H1 (cell line): ENCODE data around the gene FRMPD1. TPM values are rescaled to one million over a fixed set of nuclear protein-coding genes. Genes with fewer than 3 reads are reported as not detected.

Experiments used
- CTCF ChIA-PET: fragments of 300-600 bp; sonication (Branson Sonifier 250); formaldehyde crosslinking; loops from one replicate; lab custom pipeline; 2021; ENCODE audit not compliant: partially characterized antibody; lab: Charles Lee
- POLR2A ChIA-PET: fragments of 300-600 bp; sonication (Branson Sonifier 250); formaldehyde crosslinking; loops from one replicate; lab custom pipeline; 2021; ENCODE audit warnings: inconsistent platforms; ENCODE audit not compliant: partially characterized antibody; lab: Charles Lee
- DNase-seq, 2 experiments: peaks; one replicate each; pipeline versions ENCODE4 v3.0.0 to v3.0.0-alpha.2; 2010 to 2022; ENCODE audit warnings: low spot score in 2 of 2, low read depth in 1 of 2, mixed read lengths in 1 of 2
- FAIRE-seq: peaks from 2 replicates; lab custom pipeline; 2011; peaks lifted over from hg19 to GRCh38; lab: Jason Lieb, UNC
- H2AFZ ChIP-seq: 2 replicates; pipeline ENCODE4 v1.8.1; 2012; ENCODE audit warnings: low read length, inconsistent platforms
- H2AK5ac ChIP-seq: 2 replicates; pipeline ENCODE4 v1.6.1; 2013; ENCODE audit warnings: low read depth, low read length
- H2BK120ac ChIP-seq: replicated peaks from 2 replicates; pipeline ENCODE3; 2013; ENCODE audit warnings: low read depth, low read length, inconsistent platforms
- H2BK12ac ChIP-seq: 2 replicates; pipeline ENCODE4 v1.6.1; 2013; ENCODE audit warnings: low read depth, low read length
- H2BK15ac ChIP-seq: 2 replicates; pipeline ENCODE4 v1.6.1; 2013; ENCODE audit warnings: low read length
- H2BK20ac ChIP-seq: 2 replicates; pipeline ENCODE4 v1.6.1; 2013; ENCODE audit warnings: low read length
- H2BK5ac ChIP-seq: 2 replicates; pipeline ENCODE4 v1.6.1; 2013; ENCODE audit warnings: low read depth, low read length
- H3K14ac ChIP-seq: 2 replicates; pipeline ENCODE4 v1.6.1; 2013; ENCODE audit warnings: inconsistent platforms; ENCODE audit not compliant: insufficient read length
- H3K18ac ChIP-seq: 2 replicates; pipeline ENCODE4 v1.6.1; 2013; ENCODE audit warnings: low read length; ENCODE audit errors: extremely low read depth
- H3K23ac ChIP-seq: 2 replicates; pipeline ENCODE4 v1.6.1; 2013; ENCODE audit warnings: inconsistent platforms; ENCODE audit not compliant: insufficient read length
- H3K23me2 ChIP-seq: 2 replicates; pipeline ENCODE4 v1.6.1; 2013; ENCODE audit warnings: low read depth, low read length
- H3K27ac ChIP-seq: 2 replicates; pipeline ENCODE4 v1.6.1; 2011; ENCODE audit warnings: low read depth, low read length, inconsistent platforms
- H3K27me3 ChIP-seq, 4 experiments: replicated peaks in 1 of 4; 1 replicate in 1 of 4; 2 replicates in 3 of 4; pipeline versions ENCODE4 v1.6.1 to v1.8.1; 2011 to 2013; ENCODE audit warnings: low read length in 3 of 4, mild to moderate bottlenecking in 3 of 4, inconsistent platforms in 2 of 4, mixed read lengths in 2 of 4, moderate library complexity in 1 of 4; ENCODE audit not compliant: control insufficient read depth in 3 of 4, insufficient read depth in 3 of 4; ENCODE audit errors: extremely low read depth in 1 of 4
- H3K36me3 ChIP-seq, 4 experiments: 2 replicates each; pipeline versions ENCODE4 v1.6.1 to v1.8.1; 2011 to 2013; ENCODE audit warnings: mild to moderate bottlenecking in 4 of 4, low read length in 3 of 4, moderate library complexity in 2 of 4, control low read depth in 1 of 4, inconsistent platforms in 1 of 4; ENCODE audit not compliant: insufficient read depth in 4 of 4, control insufficient read depth in 2 of 4
- H3K4ac ChIP-seq: replicated peaks from 2 replicates; pipeline ENCODE3; 2013; ENCODE audit warnings: low read length, low read depth, mixed read lengths, inconsistent platforms; ENCODE audit not compliant: insufficient read length
- H3K4me1 ChIP-seq, 4 experiments: replicated peaks in 1 of 4; 1 replicate in 1 of 4; 2 replicates in 3 of 4; pipeline versions ENCODE4 v1.6.1 to v1.8.1; 2011 to 2013; ENCODE audit warnings: low read length in 3 of 4, inconsistent platforms in 2 of 4, mixed read lengths in 1 of 4; ENCODE audit not compliant: insufficient read depth in 4 of 4, control insufficient read depth in 3 of 4
- H3K4me2 ChIP-seq, 2 experiments: 2 replicates each; pipeline versions ENCODE4 v1.6.1 to v1.8.1; 2011 to 2013; ENCODE audit warnings: low read depth in 2 of 2, low read length in 2 of 2, control low read depth in 1 of 2, inconsistent platforms in 1 of 2, mild to moderate bottlenecking in 1 of 2; ENCODE audit not compliant: insufficient read depth in 1 of 2
- H3K4me3 ChIP-seq, 4 experiments: fragments of 200-600, 300-600 bp in 1 of 4; sonication (generic), shearing (Covaris generic), sonication (Bioruptor Twin) in 1 of 4; 2 replicates each; pipeline versions ENCODE4 v1.5.1 to v1.8.1; 2011 to 2016; ENCODE audit warnings: low read length in 4 of 4, low read depth in 3 of 4, control low read depth in 2 of 4, inconsistent platforms in 2 of 4, mild to moderate bottlenecking in 2 of 4, mixed read lengths in 1 of 4, moderate library complexity in 1 of 4; ENCODE audit not compliant: insufficient read depth in 2 of 4; ENCODE audit errors: extremely low read depth in 1 of 4
- H3K56ac ChIP-seq: replicated peaks from 2 replicates; pipeline ENCODE3; 2013; ENCODE audit warnings: low read depth, mild to moderate bottlenecking, mixed read lengths, low read length, inconsistent platforms; ENCODE audit not compliant: insufficient read length
- H3K79me1 ChIP-seq: 2 replicates; pipeline ENCODE4 v1.6.1; 2013; ENCODE audit warnings: low read depth, low read length, control low read depth
- H3K79me2 ChIP-seq, 2 experiments: 2 replicates each; pipeline versions ENCODE4 v1.6.1 to v1.8.1; 2012 to 2013; ENCODE audit warnings: low read length in 2 of 2, mild to moderate bottlenecking in 2 of 2, inconsistent platforms in 1 of 2; ENCODE audit not compliant: insufficient read depth in 2 of 2, control insufficient read depth in 1 of 2
- H3K9ac ChIP-seq, 4 experiments: replicated peaks in 1 of 4; 1 replicate in 1 of 4; 2 replicates in 3 of 4; pipeline versions ENCODE4 v1.6.1 to v1.8.1; 2011 to 2013; ENCODE audit warnings: low read depth in 3 of 4, low read length in 3 of 4, control low read depth in 2 of 4, mild to moderate bottlenecking in 2 of 4, moderate library complexity in 2 of 4, inconsistent platforms in 1 of 4; ENCODE audit errors: extremely low read depth in 1 of 4
- H3K9me3 ChIP-seq, 2 experiments: 2 replicates each; pipeline versions ENCODE4 v1.6.1 to v1.8.1; 2012 to 2013; ENCODE audit warnings: mild to moderate bottlenecking in 2 of 2, moderate library complexity in 2 of 2, control low read depth in 1 of 2, inconsistent platforms in 1 of 2, low read depth in 1 of 2, low read length in 1 of 2, mixed read lengths in 1 of 2; ENCODE audit not compliant: insufficient read depth in 2 of 2
- H4K20me1 ChIP-seq, 2 experiments: replicated peaks in 1 of 2; 2 replicates each; pipeline versions ENCODE3 to v1.8.1; 2011 to 2013; ENCODE audit warnings: inconsistent platforms in 2 of 2, low read length in 2 of 2, mild to moderate bottlenecking in 1 of 2; ENCODE audit not compliant: insufficient read depth in 2 of 2, control insufficient read depth in 1 of 2
- H4K5ac ChIP-seq: 2 replicates; pipeline ENCODE4 v1.6.1; 2013; ENCODE audit warnings: low read length, low read depth, mixed read lengths, inconsistent platforms; ENCODE audit not compliant: insufficient read length
- H4K8ac ChIP-seq: 2 replicates; pipeline ENCODE4 v1.8.0; 2013; ENCODE audit warnings: mild to moderate bottlenecking, moderate library complexity, low read length, inconsistent platforms; ENCODE audit not compliant: insufficient read depth; ENCODE audit errors: extremely low read depth
- H4K91ac ChIP-seq: replicated peaks from 2 replicates; pipeline ENCODE3; 2013; ENCODE audit warnings: low read length, mixed read lengths, inconsistent platforms; ENCODE audit not compliant: insufficient read length
- ASH2L ChIP-seq: fragments of 200-600, 300-600 bp; sonication (generic); IDR thresholded peaks from one replicate; pipeline ENCODE4 v1.7.1; 2017; ENCODE audit warnings: low read length
- BACH1 ChIP-seq: IDR thresholded peaks from 2 replicates; pipeline ENCODE4 v1.6.1; 2012; ENCODE audit warnings: low read length, improper control_type of control experiment
- BRCA1 ChIP-seq: IDR thresholded peaks from 2 replicates; pipeline ENCODE4 v1.6.1; 2012; ENCODE audit warnings: low read depth, low read length, improper control_type of control experiment
- CBX8 ChIP-seq: fragments of 300-800, 300-1000 bp; sonication (generic); IDR thresholded peaks from 2 replicates; pipeline ENCODE4 v1.7.1; 2016; ENCODE audit warnings: low read depth, low read length, borderline replicate concordance
- CHD2 ChIP-seq: IDR thresholded peaks from 2 replicates; pipeline ENCODE4 v1.6.1; 2012; ENCODE audit warnings: low read length, improper control_type of control experiment
- NANOG ChIP-seq: IDR thresholded peaks from 2 replicates; pipeline ENCODE4 v1.6.1; 2011; ENCODE audit warnings: low read length, low read depth, mild to moderate bottlenecking, inconsistent platforms; ENCODE audit not compliant: insufficient read depth, poor library complexity, severe bottlenecking
- POU5F1 ChIP-seq: IDR thresholded peaks from 2 replicates; pipeline ENCODE4 v1.6.1; 2011; ENCODE audit warnings: low read depth, mild to moderate bottlenecking, low read length, moderate library complexity
- RAD21 ChIP-seq, 2 experiments: IDR thresholded peaks in 1 of 2; conservative IDR thresholded peaks in 1 of 2; 2 replicates each; pipeline ENCODE4 v1.6.1; 2011; ENCODE audit warnings: low read depth in 2 of 2, low read length in 2 of 2, improper control_type of control experiment in 1 of 2, inconsistent platforms in 1 of 2, mild to moderate bottlenecking in 1 of 2, moderate library complexity in 1 of 2
- SIN3A ChIP-seq, 2 experiments: IDR thresholded peaks in 1 of 2; conservative IDR thresholded peaks in 1 of 2; 2 replicates each; pipeline ENCODE4 v1.6.1; 2011 to 2012; ENCODE audit warnings: low read length in 2 of 2, improper control_type of control experiment in 1 of 2, low read depth in 1 of 2, mild to moderate bottlenecking in 1 of 2
- SP2 ChIP-seq: IDR thresholded peaks from 2 replicates; pipeline ENCODE4 v1.6.1; 2012; ENCODE audit warnings: mild to moderate bottlenecking, low read length, inconsistent platforms
- SP4 ChIP-seq: IDR thresholded peaks from 2 replicates; pipeline ENCODE4 v1.6.1; 2012; ENCODE audit warnings: low read length, inconsistent platforms
- TAF7 ChIP-seq: optimal IDR thresholded peaks from 2 replicates; pipeline ENCODE3; 2011; ENCODE audit warnings: low read depth, mild to moderate bottlenecking, inconsistent platforms, low read length, moderate library complexity, borderline replicate concordance
- WGBS, 2 experiments: shearing (Covaris generic) in 1 of 2; methylation state at CpG; one replicate each; pipeline versions ENCODE4 v1.1.6 to v1.1.7; 2013 to 2015; ENCODE audit warnings: low lambda C conversion rate in 2 of 2, mixed read lengths in 2 of 2, inconsistent platforms in 1 of 2, low coverage in 1 of 2, missing lambda C conversion rate in 1 of 2; ENCODE audit not compliant: insufficient replicate concordance in 2 of 2, insufficient coverage in 1 of 2, insufficient read length in 1 of 2; ENCODE audit errors: extremely low coverage in 1 of 2, missing lambda C conversion rate in 1 of 2; 5-methylcytosine and 5-hydroxymethylcytosine counted together
- polyA plus RNA-seq, 7 experiments: library from polyadenylated mRNA; depleted of rRNA in 3 of 7; stranded (reverse) in 5 of 7; unstranded in 2 of 7; fragments of >200 nt in 5 of 7; fragments of 200-250 nt in 2 of 7; gene quantifications; 1 replicate in 5 of 7; 2 replicates in 1 of 7; 4 replicates in 1 of 7; pipeline versions ENCODE4 v1.2.1 to v1.2.3, GENCODE V29; 2011 to 2013; ENCODE audit warnings: missing spikeins in 2 of 7, mixed read lengths in 2 of 7
- total RNA-seq: library from RNA; stranded (reverse); fragmentation: NEBNext Ultra II Directional; extraction: Animal tissue kit (Norgen Biotek cat#: 25700); gene quantifications from 2 replicates; pipeline ENCODE4 v1.2.1, GENCODE V29; 2021

FRMPD1 gene
- total and polyA plus RNA-seq, 2 of the 8 experiments (the other 6 are each of a cell fraction or from before 2014, with no cell fraction given): 0.27 to 0.32 TPM

DNA sequence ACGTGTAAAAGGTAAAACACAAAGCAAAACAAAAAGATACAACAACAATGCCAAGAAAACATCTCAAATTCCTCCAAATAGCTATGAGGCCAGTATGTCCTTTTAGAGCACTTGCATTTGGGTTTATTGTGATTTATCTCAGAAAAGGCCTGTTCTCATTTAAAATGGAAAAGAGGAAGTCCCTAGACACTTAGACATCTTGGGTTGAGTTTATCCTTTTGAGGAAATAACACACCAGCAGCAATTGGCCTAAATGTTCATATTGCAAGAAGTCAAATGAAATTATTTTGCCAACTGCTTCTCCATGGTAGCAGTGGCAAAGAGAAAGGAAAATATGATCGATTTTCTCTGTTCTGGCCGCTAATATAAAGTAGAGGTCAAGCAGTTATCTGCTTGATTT, 59.3 kb downstream of the FRMPD1 start:
- 78% methylated on average over 3 of the region's 3 CpGs; no CpG with 5 or more reads in 1 of the 2 experiments for whole genome bisulfite sequencing, 2 experiments
- POLR2A ChIA-PET: interaction anchor here (0.9 kb wide), 1 partner anchor 8 kb away, joined by 4 read pairs; no protein-coding TSS in a partner anchor
- TF ChIP-seq BRCA1 (no peak), CHD2 (no peak), SIN3A (conservative IDR thresholded peaks at IDR 0.05 in 1 of 2, IDR thresholded peaks at IDR 0.05 in 1 of 2; ENCODE audit: low read depth in 1 of 2, low read length in 2 of 2) (no peak), ASH2L (no peak), POU5F1 (no peak), NANOG (no peak), BACH1 (no peak), RAD21 (IDR thresholded peaks at IDR 0.05 in 1 of 2, conservative IDR thresholded peaks at IDR 0.05 in 1 of 2; ENCODE audit: low read depth in 2 of 2, low read length in 2 of 2) (no peak), TAF7 (no peak), SP2 (no peak), SP4 (no peak), CBX8 (no peak)
- TF ChIP-seq, all 59 proteins: peak for 0
- H3K79me1 ChIP-seq: no peaks in the 10 kb centered on the region
- H3K4me1 ChIP-seq: no peaks in the 10 kb centered on the region
- no peak overlapping the region for H2BK20ac ChIP-seq
- no peak overlapping the region for H2AK5ac ChIP-seq
- no peak overlapping the region for H3K9ac ChIP-seq
- no peak for FAIRE-seq
- H2BK120ac ChIP-seq: no peak overlapping the region
- H4K8ac ChIP-seq: no peak overlapping the region
- H3K4ac ChIP-seq: no peak overlapping the region
- no peak for DNase-seq
- H4K91ac ChIP-seq: no peak overlapping the region
- no peaks in the 10 kb centered on the region for H3K36me3 ChIP-seq
- no peak overlapping the region for H2BK15ac ChIP-seq
- no peaks in the 10 kb centered on the region for H3K9me3 ChIP-seq
- H4K20me1 ChIP-seq: no peaks in the 10 kb centered on the region
- no peak overlapping the region for H3K27ac ChIP-seq
- H3K4me2 ChIP-seq: no peak overlapping the region
- no peak overlapping the region for H2BK12ac ChIP-seq
- no peaks in the 10 kb centered on the region for H3K79me2 ChIP-seq
- H3K18ac ChIP-seq: no peak overlapping the region
- no peak overlapping the region for H3K56ac ChIP-seq
- H3K23me2 ChIP-seq: 0 out of 2 replicates have a peak, but pooled peaks cover 1% of the 10 kb centered on the region
- no peak overlapping the region for H2AFZ ChIP-seq
- no peak overlapping the region for H3K23ac ChIP-seq
- no peak overlapping the region for H3K4me3 ChIP-seq
- no peak overlapping the region for H3K14ac ChIP-seq
- no peaks in the 10 kb centered on the region for H3K27me3 ChIP-seq
- no peak overlapping the region for H2BK5ac ChIP-seq
- no peak overlapping the region for H4K5ac ChIP-seq
- CTCF ChIA-PET: interaction anchor here (0.7 kb wide), 1 partner anchor 343 kb away, joined by 3 read pairs; no protein-coding TSS in a partner anchor
